HUES6 (cell line): ENCODE results near the gene BPIFB3.

Experiments used
- H3K27ac ChIP-seq: 2 replicates; pipeline ENCODE4 v1.7.0; 2013; ENCODE audit warnings: low read depth, mild to moderate bottlenecking, low read length, inconsistent platforms
- H3K27me3 ChIP-seq: 2 replicates; pipeline ENCODE4 v1.6.1; 2013; ENCODE audit warnings: low read length; ENCODE audit not compliant: control insufficient read depth, insufficient read depth
- H3K36me3 ChIP-seq: 2 replicates; pipeline ENCODE4 v1.6.1; 2013; ENCODE audit warnings: low read length; ENCODE audit not compliant: control insufficient read depth, insufficient read depth
- H3K4me1 ChIP-seq: 2 replicates; pipeline ENCODE4 v1.6.1; 2013; ENCODE audit warnings: low read length; ENCODE audit not compliant: control insufficient read depth, insufficient read depth
- H3K4me3 ChIP-seq: 2 replicates; pipeline ENCODE4 v1.5.1; 2013; ENCODE audit warnings: low read depth, low read length
- H3K9ac ChIP-seq: one replicate; pipeline ENCODE4 v1.6.1; 2013; ENCODE audit warnings: mild to moderate bottlenecking, low read length
- H3K9me3 ChIP-seq: 2 replicates; pipeline ENCODE4 v1.6.1; 2013; ENCODE audit warnings: low read depth, low read length; ENCODE audit not compliant: control insufficient read depth, insufficient read depth

The BPIFB3 gene

DNA sequence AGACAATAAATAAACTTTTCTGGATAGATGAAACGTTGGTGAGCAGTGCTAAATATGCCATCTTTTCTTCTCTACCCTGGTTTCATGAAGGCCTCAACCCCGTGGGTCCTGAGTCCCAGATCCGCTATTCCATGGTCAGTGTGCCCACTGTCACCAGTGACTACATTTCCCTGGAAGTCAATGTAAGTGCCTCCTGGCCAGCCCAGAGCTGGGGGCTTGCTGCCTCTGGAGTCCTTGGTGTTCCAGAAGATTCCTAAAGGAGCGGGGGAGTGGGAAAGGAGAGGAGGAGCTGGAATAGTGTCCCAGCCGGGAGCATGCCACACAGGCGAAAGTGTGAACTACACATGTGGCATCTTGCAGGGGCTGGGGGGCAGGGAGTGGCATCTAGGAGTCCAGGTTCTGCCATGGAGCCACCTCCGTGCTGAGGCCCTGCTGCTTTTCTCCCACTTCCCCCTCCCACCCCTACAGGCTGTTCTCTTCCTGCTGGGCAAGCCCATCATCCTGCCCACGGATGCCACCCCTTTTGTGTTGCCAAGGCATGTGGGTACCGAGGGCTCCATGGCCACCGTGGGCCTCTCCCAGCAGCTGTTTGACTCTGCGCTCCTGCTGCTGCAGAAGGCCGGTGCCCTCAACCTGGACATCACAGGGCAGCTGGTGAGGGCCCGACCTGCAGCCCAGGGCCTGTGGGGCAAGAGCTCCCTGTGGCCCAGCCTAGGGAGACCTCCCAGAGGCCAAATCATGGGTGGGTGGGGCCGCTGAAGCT lies 35.4 kb upstream of the BPIFB3 start:
- no peaks in the 10 kb centered on the region for H3K27me3 ChIP-seq
- no peaks in the 10 kb centered on the region for H3K36me3 ChIP-seq
- no peak overlapping the region for H3K4me3 ChIP-seq
- no peak overlapping the region for H3K27ac ChIP-seq
- H3K9me3 ChIP-seq: no peaks in the 10 kb centered on the region
- H3K4me1 ChIP-seq: peaks cover 15% of the 10 kb centered on the region; the same call in 1 of the 2 replicates
- no peak overlapping the region for H3K9ac ChIP-seq

DNA sequence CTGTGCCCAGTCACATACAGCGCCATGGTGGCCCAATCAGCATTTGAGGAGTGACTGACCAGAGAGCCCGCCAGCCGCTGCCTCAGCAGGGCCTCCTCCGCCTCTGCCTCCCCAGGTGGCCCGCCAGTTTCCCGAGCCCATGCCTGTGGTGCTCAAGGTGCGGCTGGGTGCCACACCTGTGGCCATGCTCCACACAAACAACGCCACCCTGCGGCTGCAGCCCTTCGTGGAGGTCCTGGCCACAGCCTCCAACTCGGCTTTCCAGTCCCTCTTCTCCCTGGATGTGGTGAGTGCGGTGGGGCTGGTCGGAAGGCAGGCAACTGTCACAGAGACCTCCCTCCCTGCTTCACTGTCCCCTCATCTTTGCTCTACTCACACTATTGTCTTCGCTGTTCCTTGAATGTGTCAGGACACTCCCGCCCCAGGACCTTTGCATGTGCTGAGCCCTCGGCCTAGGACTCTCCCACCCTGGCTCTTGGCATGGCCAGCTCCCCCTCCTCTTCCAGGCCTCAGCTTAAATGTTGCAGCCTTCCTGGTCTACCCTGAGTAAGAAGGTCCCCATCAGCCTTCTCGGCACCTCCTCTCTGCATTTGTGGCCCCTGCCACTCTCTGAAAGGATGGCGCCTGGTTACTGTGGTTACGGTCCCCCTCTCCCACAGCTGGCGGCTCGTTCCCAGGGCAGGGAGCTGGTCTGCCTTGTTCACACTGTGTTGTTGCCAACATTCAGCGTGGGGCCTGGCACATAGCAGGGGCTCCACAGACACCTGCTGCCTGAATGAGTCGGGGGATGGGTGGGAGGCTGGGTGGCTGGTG lies 34.0 kb upstream of the BPIFB3 start:
- no peak overlapping the region for H3K9ac ChIP-seq
- H3K27ac ChIP-seq: no peak overlapping the region

DNA sequence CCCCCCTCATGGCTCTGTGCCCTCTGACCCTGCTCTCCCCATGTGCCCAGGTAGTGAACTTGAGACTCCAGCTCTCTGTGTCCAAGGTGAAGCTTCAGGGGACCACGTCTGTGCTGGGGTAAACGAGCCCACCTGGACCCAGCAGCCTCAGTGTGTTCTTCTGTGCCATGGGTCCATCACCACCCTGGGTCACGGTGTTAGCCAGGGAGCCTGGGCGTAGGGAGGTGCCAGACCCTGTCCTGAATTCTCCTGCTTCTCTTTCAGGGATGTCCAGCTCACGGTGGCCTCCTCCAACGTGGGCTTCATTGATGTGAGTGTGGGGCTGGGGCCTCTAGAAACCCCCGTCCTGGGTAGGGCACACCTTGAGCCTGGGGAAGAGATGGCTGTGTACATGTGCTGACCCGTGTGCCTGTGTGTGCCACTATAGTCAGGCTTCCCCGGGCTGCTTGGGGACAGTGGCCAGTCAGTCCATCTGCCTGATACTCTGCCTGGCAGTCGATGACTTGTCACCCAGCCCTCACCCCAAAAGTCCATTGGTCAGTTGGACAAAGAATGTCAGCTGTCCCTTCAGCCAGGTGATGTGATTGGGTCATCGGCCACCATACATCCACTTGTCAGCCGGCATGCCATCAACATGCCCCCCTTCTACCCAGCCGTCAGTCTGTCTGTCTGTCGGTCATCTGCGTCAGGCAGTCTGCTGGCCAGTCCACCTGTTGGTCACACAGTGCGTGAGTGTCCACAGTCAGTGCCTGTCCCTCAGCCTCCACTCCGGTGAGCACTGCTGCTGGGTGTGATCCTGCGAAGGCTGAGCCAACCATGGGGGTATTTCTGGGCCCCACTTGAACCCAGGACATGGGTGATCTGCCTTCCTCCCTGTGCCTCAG lies 33.2 kb upstream of the BPIFB3 start:
- Histone ChIP-seq H3K27me3 (no peaks in the 10 kb centered on the region), H3K4me1 (peaks cover 5% of the 10 kb centered on the region; the same call in 1 of the 2 replicates), H3K36me3 (no peaks in the 10 kb centered on the region), H3K27ac (no peak overlapping the region), H3K9ac (no peak overlapping the region), H3K4me3 (no peak overlapping the region), H3K9me3 (no peaks in the 10 kb centered on the region)

More for the DNA sequence above, 34.0 kb upstream of the BPIFB3 start:
- Histone ChIP-seq H3K4me3 (no peak overlapping the region), H3K4me1 (peaks cover 8% of the 10 kb centered on the region; the same call in 1 of the 2 replicates), H3K27me3 (no peaks in the 10 kb centered on the region), H3K36me3 (no peaks in the 10 kb centered on the region), H3K9me3 (no peaks in the 10 kb centered on the region)

DNA sequence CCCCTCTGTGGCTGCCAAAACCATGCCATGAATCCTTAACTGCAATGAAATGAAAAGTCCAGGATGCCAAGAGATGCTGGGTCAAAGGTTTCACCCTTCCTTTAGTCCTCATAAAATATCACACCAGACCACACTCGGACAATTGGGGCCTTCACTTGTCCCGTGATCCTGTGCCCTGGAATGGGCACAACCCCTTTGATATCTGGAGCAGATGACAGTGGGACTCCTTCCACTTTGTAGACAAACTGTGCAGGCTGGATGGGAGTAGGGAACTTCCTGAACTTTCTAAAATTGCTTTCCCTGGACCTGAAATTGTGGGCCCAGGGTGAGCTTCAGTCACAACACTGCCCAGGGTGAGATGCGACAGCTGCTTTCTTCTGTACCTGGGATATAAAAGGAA lies 31.8 kb upstream of the BPIFB3 start:
- peaks cover 5% of the 10 kb centered on the region; the same call in 1 of the 2 replicates for H3K4me1 ChIP-seq
- no peaks in the 10 kb centered on the region for H3K36me3 ChIP-seq
- no peaks in the 10 kb centered on the region for H3K27me3 ChIP-seq
- H3K4me3 ChIP-seq: no peak overlapping the region
- H3K9ac ChIP-seq: no peak overlapping the region
- H3K9me3 ChIP-seq: no peaks in the 10 kb centered on the region
- no peak overlapping the region for H3K27ac ChIP-seq

DNA sequence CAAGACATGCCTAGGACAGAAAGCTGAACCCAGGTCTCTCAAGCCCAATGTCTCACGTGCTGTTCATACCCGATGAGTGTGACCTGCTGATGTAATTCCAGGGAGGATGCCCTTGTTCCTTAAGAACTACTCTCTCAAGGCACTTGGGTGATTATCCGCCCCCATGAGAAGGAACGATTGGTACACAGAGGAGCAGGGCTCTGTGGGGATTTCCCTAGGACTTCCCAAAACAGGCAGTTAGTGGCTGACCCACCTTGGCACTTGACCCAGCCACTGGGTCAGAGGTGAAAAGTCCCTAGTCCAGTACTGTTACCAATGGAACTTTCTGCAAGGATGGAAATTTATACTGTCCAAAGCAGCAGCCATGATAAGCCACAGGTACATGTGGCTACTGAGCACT lies 31.4 kb upstream of the BPIFB3 start:
- Histone ChIP-seq H3K4me1 (peaks cover 5% of the 10 kb centered on the region; the same call in 1 of the 2 replicates), H3K9me3 (no peaks in the 10 kb centered on the region), H3K36me3 (no peaks in the 10 kb centered on the region), H3K27me3 (no peaks in the 10 kb centered on the region), H3K4me3 (no peak overlapping the region), H3K27ac (no peak overlapping the region), H3K9ac (no peak overlapping the region)

DNA sequence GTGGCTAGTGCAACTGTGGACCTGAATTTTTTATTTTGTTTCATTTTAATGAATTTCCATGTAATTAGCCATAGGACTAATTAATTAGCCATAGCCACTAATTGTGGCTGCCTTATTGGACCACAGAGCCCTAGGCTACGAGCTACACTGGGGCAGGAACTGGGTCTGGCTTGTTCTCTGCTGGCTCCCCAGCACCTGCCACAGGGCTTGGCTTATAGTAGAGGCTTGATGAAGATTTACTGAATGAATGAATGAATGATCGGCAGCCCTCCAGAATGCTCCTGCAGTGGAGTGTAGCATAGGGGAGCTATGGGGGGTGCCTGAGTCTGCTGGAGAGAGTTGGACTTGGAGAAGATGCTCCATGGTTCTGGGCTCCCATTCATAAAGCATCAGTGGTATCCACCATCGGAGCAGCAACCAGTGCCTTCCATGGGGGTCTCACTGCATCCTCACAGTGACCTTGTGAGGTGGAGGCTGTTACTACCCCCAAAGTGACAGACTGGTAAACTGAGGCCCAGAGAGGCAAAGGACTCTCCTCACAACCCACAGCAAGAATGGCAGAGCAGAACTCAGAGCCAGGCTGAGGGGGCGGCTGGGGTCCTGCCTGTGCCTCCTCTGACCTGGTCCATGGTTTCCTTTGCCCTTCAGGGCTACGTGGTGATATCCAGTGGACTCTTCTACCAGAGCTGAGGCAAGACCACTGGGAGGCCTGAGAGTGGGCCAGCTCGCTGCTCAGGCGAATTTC lies 30.8 kb upstream of the BPIFB3 start:
- Histone ChIP-seq H3K4me1 (peaks cover 5% of the 10 kb centered on the region; the same call in 1 of the 2 replicates), H3K9me3 (no peaks in the 10 kb centered on the region), H3K27me3 (no peaks in the 10 kb centered on the region), H3K9ac (no peak overlapping the region), H3K27ac (no peak overlapping the region), H3K4me3 (no peak overlapping the region), H3K36me3 (no peaks in the 10 kb centered on the region)

DNA sequence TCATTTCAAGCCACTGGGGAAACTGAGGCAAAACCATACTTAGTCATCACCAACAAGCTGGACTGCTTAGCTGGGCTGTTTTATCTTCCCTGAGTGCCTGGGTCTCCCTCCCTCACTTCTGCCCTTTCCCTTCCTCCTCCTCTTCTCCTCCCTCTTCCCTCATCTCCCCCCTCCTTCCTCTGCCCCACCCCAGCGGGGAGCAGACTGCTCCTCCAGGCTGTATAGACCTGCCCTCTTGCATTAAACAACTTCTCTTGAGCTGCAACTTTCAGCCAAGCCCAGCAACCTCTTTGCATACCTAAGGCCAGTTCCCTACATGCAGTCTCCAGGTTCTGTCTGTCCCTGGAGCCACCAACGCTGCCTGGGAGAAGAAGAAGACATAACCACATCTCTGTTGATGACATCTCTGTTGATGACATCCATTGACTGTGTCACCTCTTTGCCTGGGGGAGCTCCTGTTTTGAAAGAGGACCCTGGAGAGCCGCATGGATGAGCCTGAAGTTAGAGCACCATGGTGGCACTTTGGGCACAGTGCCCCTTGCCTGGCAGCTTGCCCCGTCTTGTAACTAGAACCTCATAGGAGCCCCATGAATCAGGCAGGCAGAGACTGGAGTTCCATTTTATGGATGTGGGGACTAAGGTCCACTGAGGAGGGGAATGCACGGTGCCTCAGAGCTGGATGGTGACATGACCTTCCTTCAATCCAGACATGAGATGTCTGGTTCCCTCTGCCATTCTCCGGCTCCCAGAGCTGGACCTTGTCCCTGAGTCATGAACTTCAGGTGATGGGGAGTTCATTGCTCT lies 30.1 kb upstream of the BPIFB3 start:
- Histone ChIP-seq H3K9me3 (no peaks in the 10 kb centered on the region), H3K36me3 (no peaks in the 10 kb centered on the region), H3K4me1 (peaks cover 5% of the 10 kb centered on the region; the same call in 1 of the 2 replicates), H3K9ac (no peak overlapping the region), H3K27ac (no peak overlapping the region), H3K4me3 (no peak overlapping the region), H3K27me3 (no peaks in the 10 kb centered on the region)

DNA sequence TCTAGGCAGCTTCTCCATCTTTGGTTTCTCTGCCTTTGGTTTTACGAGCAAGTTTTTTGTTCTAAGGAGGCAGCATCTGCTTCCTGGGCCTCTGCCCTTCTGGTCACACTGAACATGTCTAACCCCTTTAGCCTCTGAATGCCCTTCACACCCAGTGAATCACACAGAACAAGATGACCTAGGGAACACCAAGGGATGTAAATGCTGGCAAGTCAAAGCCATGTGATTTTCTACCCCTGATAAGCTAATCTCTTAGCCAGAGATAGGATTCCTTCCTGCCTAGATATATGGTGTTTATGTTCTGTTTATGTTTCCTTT lies 29.5 kb upstream of the BPIFB3 start:
- H3K27me3 ChIP-seq: no peaks in the 10 kb centered on the region
- H3K9ac ChIP-seq: no peak overlapping the region
- H3K4me3 ChIP-seq: no peak overlapping the region
- H3K4me1 ChIP-seq: peaks cover 5% of the 10 kb centered on the region; the same call in 1 of the 2 replicates
- no peak overlapping the region for H3K27ac ChIP-seq
- H3K9me3 ChIP-seq: no peaks in the 10 kb centered on the region
- H3K36me3 ChIP-seq: no peaks in the 10 kb centered on the region

DNA sequence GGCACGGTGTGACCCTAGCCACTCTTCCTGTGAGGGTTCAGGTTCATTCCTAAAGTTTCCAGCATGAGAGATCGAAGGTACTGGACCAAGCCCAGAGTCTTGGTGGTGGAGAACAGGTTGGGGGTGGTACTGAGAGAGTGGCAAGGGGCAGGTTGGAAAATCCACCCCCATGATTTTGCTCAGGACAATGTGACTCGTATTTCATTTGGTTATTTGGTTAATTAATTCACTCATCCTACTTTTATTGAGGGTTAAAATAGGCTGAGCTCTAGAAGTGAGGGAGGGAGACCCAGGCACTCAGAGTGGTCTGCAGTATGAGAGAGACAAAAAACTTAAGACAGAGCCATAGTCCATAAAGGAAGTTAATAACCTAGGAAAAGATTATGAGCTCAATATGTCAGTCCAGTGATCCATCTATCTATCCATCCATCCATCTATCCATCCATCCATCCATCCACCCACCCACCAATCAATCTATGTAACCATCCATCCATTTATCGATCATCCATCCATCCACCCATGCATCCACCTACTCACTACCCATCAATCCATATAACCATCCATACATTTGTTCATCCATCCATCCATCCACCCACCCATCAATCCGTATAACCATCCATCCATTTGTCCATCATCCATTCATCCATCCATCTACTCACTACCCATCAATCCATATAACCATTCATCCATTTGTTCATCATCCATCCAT lies 28.9 kb upstream of the BPIFB3 start:
- Histone ChIP-seq H3K27ac (no peak overlapping the region), H3K4me3 (no peak overlapping the region), H3K27me3 (no peaks in the 10 kb centered on the region), H3K36me3 (no peaks in the 10 kb centered on the region), H3K9ac (no peak overlapping the region), H3K9me3 (no peaks in the 10 kb centered on the region), H3K4me1 (peaks cover 5% of the 10 kb centered on the region; the same call in 1 of the 2 replicates)
